ENCODE data around the gene TSPAN6.

DNA sequence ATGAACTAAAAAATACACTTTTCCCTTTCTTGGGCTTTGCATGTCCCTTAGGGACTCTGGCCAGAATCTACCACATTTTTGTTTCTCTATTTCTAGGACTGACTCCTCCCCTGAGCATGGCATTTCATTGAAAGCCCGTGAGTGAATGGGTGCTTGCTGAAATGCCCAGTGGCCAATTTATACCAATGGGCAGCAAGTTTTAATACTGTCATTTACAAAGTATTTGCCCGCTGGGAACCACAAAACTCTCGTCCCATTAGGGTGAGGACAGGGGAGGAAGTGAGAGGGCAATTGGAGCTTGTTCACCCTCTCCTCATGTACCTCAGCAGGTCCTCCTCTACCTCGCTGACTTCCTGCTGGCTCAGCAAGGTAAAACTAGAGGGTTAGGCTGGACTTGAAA is 8.5 kb upstream of the TSPAN6 start:
- TF ChIP-seq, protein P1, sequence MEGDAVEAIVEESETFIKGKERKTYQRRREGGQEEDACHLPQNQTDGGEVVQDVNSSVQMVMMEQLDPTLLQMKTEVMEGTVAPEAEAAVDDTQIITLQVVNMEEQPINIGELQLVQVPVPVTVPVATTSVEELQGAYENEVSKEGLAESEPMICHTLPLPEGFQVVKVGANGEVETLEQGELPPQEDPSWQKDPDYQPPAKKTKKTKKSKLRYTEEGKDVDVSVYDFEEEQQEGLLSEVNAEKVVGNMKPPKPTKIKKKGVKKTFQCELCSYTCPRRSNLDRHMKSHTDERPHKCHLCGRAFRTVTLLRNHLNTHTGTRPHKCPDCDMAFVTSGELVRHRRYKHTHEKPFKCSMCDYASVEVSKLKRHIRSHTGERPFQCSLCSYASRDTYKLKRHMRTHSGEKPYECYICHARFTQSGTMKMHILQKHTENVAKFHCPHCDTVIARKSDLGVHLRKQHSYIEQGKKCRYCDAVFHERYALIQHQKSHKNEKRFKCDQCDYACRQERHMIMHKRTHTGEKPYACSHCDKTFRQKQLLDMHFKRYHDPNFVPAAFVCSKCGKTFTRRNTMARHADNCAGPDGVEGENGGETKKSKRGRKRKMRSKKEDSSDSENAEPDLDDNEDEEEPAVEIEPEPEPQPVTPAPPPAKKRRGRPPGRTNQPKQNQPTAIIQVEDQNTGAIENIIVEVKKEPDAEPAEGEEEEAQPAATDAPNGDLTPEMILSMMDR (IDR thresholded peaks at IDR 0.05), result no peak
- TF ChIP-seq POLR2A (IDR thresholded peaks at IDR 0.05) (no peak), POLR2AphosphoS5 (IDR thresholded peaks at IDR 0.05) (no peak), EP300 (IDR thresholded peaks at IDR 0.05) (no peak)
